ENCODE measurements around the gene ACSL4. TPM values are rescaled to one million over a fixed set of nuclear protein-coding genes. Genes with fewer than 3 reads are reported as not detected.

ACSL4 gene
- polyA plus RNA-seq, 3 donors, result 17.9 to 40.9 (median 31.2) TPM

DNA sequence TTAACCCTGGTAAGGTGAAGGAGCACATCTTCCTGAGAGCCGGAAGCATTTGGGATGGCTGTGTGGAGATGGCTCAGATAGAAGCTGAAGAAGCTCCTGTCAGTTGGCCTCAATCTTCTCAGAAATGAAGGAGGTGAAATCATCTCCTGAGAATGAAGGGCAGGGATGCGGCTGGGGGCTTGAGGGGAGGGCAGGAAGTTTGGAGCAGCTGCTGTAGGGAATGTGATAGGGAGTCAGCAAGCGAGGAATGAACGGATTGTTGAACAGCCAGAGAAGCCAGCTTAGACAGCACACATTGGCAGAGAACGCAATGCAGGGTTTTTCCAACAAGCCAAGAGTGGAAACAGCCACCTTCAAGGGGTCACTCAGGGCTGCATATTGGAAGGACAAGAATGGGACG is 118.1 kb downstream of the ACSL4 start:
- no peaks in the 10 kb centered on the region for H3K79me2 ChIP-seq (ENCODE audit: insufficient read depth, low read length)
- no peak overlapping the region for H3K27ac ChIP-seq (ENCODE audit: low read depth in 1 of 2, low read length in 2 of 2)
- peaks cover 11% of the 10 kb centered on the region for H3K4me1 Mint-ChIP-seq
- DNase-seq, result no peak
- H3K4me3 ChIP-seq (replicated peaks in 1 of 3; ENCODE audit: low read depth in 2 of 3, low read length in 3 of 3), result no peak overlapping the region
- peaks cover 0 to 3% (median 3%) of the 10 kb centered on the region in 3 donors for H3K27me3 Mint-ChIP-seq (ENCODE audit: low read depth in 3 of 3)
- peaks cover 11% of the 10 kb centered on the region in 2 donors for H3K4me1 ChIP-seq (ENCODE audit: control insufficient read depth in 1 of 2, insufficient read depth in 2 of 2, low read length in 2 of 2)
- H3K36me3 Mint-ChIP-seq, result no peaks in the 10 kb centered on the region
- no peak overlapping the region for H2AFZ ChIP-seq (ENCODE audit: insufficient read depth, low read depth, low read length, poor library complexity, severe bottlenecking)
- no peaks in the 10 kb centered on the region for H4K20me1 ChIP-seq (ENCODE audit: insufficient read depth, low read length)
- intact Hi-C loops (cut with micrococcal nuclease), result no loop called here
- H3K36me3 ChIP-seq (replicated peaks in 1 of 2; ENCODE audit: control insufficient read depth in 1 of 2, insufficient read depth in 2 of 2, low read length in 2 of 2), result no peaks in the 10 kb centered on the region
- H3K9me3 Mint-ChIP-seq, result no peaks in the 10 kb centered on the region
- no peak overlapping the region for H3K4me3 Mint-ChIP-seq
- no peak for TF ChIP-seq CTCF (IDR thresholded peaks at IDR 0.05)
- no peaks in the 10 kb centered on the region for H3K27me3 ChIP-seq (ENCODE audit: control insufficient read depth in 2 of 2, insufficient read depth in 2 of 2, low read length in 2 of 2)
- no peak overlapping the region for H3K27ac Mint-ChIP-seq
- no peak overlapping the region for H3K9ac ChIP-seq (ENCODE audit: insufficient read depth, low read length, poor library complexity, severe bottlenecking)
- WGBS (ENCODE audit: insufficient coverage), result 100% methylated on average over 1 of the region's 6 CpGs
- H3K9me3 ChIP-seq (replicated peaks in 1 of 2; ENCODE audit: control insufficient read depth in 1 of 2, insufficient read depth in 1 of 2, low read length in 2 of 2), result no peaks in the 10 kb centered on the region
- no peak overlapping the region for H3K4me2 ChIP-seq (replicated peaks; ENCODE audit: extremely low read depth, low read length, poor library complexity, severe bottlenecking)

DNA sequence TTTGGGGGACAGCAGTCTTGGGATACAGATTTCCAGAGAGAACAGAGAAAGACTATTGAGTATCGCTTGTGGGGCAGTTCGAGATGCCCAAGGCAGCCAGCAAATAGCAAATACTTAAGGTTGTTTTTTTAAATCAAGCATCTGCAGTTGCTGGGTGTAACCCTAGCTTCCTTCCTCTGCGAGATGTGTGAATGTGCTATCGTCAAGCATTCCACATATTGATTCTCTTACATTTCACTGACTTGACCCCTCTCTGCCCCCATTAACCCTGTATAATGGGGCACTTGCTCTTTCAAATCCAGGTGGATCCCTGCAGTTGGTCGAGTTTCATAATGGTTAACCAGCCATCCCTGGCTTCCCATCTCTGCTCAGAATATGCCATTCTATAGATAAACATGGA is 131.6 kb downstream of the ACSL4 start:
- TF ChIP-seq CTCF (IDR thresholded peaks at IDR 0.05), result no peak
- no peaks in the 10 kb centered on the region for H4K20me1 ChIP-seq (ENCODE audit: insufficient read depth, low read length)
- no peaks in the 10 kb centered on the region for H3K36me3 Mint-ChIP-seq
- H3K27me3 ChIP-seq (ENCODE audit: control insufficient read depth in 2 of 2, insufficient read depth in 2 of 2, low read length in 2 of 2), result no peaks in the 10 kb centered on the region
- H3K79me2 ChIP-seq (ENCODE audit: insufficient read depth, low read length), result no peaks in the 10 kb centered on the region
- no peak for DNase-seq
- no peak overlapping the region for H3K27ac ChIP-seq (ENCODE audit: low read depth in 1 of 2, low read length in 2 of 2)
- H3K4me3 Mint-ChIP-seq, result peak overlapping the region; percentile 52 to 78
- intact Hi-C loops (cut with micrococcal nuclease), result no loop called here
- peak overlapping the region; percentile 44 for H3K4me2 ChIP-seq (replicated peaks; ENCODE audit: extremely low read depth, low read length, poor library complexity, severe bottlenecking)
- H3K9ac ChIP-seq (ENCODE audit: insufficient read depth, low read length, poor library complexity, severe bottlenecking), result no peak overlapping the region
- H3K4me1 Mint-ChIP-seq, result peaks cover 29% of the 10 kb centered on the region
- H3K4me1 ChIP-seq (ENCODE audit: control insufficient read depth in 1 of 2, insufficient read depth in 2 of 2, low read length in 2 of 2), result peaks cover 17 to 18% of the 10 kb centered on the region in 2 donors
- H2AFZ ChIP-seq (ENCODE audit: insufficient read depth, low read depth, low read length, poor library complexity, severe bottlenecking), result peak overlapping the region; percentile 33
- H3K4me3 ChIP-seq (replicated peaks in 1 of 3; ENCODE audit: low read depth in 2 of 3, low read length in 3 of 3), result peak overlapping the region in 1 of 3 experiments; percentile 43
- peaks cover 2 to 8% (median 5%) of the 10 kb centered on the region in 7 donors for H3K9me3 Mint-ChIP-seq
- H3K36me3 ChIP-seq (replicated peaks in 1 of 2; ENCODE audit: control insufficient read depth in 1 of 2, insufficient read depth in 2 of 2, low read length in 2 of 2), result no peaks in the 10 kb centered on the region
- H3K27me3 Mint-ChIP-seq (ENCODE audit: low read depth in 3 of 3), result peaks cover 0 to 6% (median 0%) of the 10 kb centered on the region in 3 donors
- H3K27ac Mint-ChIP-seq, result no peak overlapping the region
- no CpG with 5 or more reads among the region's 5 CpGs for WGBS (ENCODE audit: insufficient coverage)
- H3K9me3 ChIP-seq (replicated peaks in 1 of 2; ENCODE audit: control insufficient read depth in 1 of 2, insufficient read depth in 1 of 2, low read length in 2 of 2), result no peaks in the 10 kb centered on the region

All from CD14-positive monocyte (primary cell).